ENCODE data around the gene PODN. TPM values are rescaled to one million over a fixed set of nuclear protein-coding genes. Genes with fewer than 3 reads are reported as not detected.

The PODN gene, protein sequence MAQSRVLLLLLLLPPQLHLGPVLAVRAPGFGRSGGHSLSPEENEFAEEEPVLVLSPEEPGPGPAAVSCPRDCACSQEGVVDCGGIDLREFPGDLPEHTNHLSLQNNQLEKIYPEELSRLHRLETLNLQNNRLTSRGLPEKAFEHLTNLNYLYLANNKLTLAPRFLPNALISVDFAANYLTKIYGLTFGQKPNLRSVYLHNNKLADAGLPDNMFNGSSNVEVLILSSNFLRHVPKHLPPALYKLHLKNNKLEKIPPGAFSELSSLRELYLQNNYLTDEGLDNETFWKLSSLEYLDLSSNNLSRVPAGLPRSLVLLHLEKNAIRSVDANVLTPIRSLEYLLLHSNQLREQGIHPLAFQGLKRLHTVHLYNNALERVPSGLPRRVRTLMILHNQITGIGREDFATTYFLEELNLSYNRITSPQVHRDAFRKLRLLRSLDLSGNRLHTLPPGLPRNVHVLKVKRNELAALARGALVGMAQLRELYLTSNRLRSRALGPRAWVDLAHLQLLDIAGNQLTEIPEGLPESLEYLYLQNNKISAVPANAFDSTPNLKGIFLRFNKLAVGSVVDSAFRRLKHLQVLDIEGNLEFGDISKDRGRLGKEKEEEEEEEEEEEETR
- not detected for polyA plus RNA-seq (2012; ENCODE audit: insufficient read depth, insufficient read length, low read depth)

DNA sequence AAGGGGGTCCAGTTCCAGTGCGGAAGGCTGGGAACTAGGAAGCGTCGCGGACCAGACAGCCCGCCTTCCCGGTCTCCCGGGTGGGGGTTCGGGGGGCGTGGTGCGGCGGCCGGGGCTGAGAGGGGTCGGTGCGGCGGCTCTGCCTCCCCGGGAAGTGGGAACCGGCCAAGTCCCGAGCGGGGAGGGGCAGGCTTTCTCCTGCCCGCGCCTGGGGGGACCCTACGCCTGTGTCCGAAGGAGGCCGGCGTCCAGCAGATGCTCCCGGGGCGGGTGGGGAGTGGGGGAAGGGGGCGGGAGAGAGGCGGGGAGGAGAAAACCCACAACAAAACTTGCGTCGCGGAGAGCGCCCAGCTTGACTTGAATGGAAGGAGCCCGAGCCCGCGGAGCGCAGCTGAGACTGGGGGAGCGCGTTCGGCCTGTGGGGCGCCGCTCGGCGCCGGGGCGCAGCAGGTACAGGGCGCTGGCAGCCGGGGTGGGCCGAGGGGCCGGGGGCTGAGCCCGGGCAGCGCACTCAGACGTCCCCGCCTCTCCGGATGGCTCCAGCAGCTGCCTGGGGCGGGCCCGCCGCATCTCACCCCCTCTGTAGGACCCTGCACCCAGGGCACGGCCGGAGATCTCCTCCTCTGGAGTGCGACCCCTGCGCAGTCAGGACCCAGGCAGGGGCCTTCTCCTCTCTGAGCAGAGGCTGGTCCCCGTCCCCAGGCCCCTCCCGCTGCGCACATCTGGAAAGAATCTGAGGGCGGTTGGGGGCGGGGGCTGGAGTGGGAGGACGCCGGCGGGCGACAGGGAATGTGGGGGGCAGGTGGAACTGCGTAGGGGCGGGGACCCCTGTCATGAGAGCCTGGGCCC lies at the start of gene PODN:
Gene PODN (plus strand): TSS at position 355 of the 849 bp plus-strand sequence. CDS start 7,643 bp downstream, outside the sequence.
- DNase-seq, result no peak
- TF ChIP-seq, protein P1, sequence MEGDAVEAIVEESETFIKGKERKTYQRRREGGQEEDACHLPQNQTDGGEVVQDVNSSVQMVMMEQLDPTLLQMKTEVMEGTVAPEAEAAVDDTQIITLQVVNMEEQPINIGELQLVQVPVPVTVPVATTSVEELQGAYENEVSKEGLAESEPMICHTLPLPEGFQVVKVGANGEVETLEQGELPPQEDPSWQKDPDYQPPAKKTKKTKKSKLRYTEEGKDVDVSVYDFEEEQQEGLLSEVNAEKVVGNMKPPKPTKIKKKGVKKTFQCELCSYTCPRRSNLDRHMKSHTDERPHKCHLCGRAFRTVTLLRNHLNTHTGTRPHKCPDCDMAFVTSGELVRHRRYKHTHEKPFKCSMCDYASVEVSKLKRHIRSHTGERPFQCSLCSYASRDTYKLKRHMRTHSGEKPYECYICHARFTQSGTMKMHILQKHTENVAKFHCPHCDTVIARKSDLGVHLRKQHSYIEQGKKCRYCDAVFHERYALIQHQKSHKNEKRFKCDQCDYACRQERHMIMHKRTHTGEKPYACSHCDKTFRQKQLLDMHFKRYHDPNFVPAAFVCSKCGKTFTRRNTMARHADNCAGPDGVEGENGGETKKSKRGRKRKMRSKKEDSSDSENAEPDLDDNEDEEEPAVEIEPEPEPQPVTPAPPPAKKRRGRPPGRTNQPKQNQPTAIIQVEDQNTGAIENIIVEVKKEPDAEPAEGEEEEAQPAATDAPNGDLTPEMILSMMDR (IDR thresholded peaks at IDR 0.05; ENCODE audit: low read depth, low read length), result no peak

DNA sequence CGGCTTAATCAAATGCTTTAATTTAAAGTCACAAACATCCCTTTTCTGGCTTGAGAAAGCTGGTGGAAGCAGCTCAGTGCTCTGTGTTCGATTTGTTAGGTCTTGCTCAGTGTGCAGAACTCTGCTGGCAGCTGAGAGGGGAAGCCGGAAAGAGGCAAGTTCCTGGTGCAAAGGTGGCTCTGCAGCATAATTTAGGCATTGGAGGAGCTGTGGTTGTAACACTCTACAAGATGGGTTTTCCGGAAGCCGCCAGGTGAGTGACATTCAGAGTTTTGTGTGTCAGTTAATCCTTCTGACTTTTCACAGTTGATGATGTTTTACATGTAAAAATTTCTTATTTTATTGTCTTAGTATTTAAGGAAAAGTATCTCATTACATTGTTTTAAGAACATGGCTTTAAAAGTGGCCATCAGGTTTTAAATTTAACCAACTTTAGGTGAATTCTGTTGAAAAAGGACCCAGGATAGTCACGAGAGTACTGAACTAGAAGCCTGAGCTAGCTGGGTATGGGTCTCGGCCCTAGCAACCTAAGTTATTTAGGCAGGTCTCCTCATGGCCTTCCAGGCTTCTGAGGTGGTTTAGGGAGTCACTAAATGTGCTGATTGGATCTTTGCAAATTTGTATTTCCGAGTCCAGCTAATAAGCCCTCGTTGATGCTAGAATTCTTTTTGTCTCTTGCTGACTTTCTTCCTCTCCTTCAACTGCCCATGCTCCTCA lies 47.1 kb upstream of the PODN start:
- TF ChIP-seq, protein P1 (IDR thresholded peaks at IDR 0.05; ENCODE audit: low read depth, low read length), result no peak
- peak overlapping the region; percentile 60 for H3K4me3 ChIP-seq (ENCODE audit: low read depth, low read length)
- DNase-seq, result peak; percentile 57
- H3K27me3 ChIP-seq, result no peaks in the 10 kb centered on the region
- no peaks in the 10 kb centered on the region for H3K36me3 ChIP-seq
- H3K4me1 ChIP-seq, result no peaks in the 10 kb centered on the region
- no peaks in the 10 kb centered on the region for H3K9me3 ChIP-seq

More for the DNA sequence above, at the start of gene PODN:
- Histone ChIP-seq H3K36me3 (no peaks in the 10 kb centered on the region), H3K4me1 (no peaks in the 10 kb centered on the region), H3K4me3 (ENCODE audit: low read depth, low read length) (peak within 1 kb of the TSS; percentile 41), H3K27me3 (no peaks in the 10 kb centered on the region), H3K9me3 (no peaks in the 10 kb centered on the region)

DNA sequence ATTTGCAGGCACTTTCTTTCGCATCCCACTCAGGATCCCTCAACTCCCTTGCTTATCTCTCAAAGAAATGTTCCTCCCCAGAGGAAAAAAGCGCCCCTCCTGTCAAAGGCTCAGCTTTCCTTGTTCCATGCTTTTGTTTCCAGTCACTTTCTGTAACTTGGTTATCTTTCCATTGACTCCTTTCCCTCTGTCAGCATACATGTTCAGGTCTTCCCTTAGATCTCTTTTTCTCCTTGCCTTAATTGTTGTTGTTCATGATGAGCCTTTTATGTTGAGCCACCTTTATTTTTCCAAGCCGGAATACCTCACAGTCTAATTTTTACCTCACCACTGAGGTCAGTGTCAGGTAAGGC lies 46.5 kb upstream of the PODN start:
- no peaks in the 10 kb centered on the region for H3K36me3 ChIP-seq
- TF ChIP-seq, protein P1 (IDR thresholded peaks at IDR 0.05; ENCODE audit: low read depth, low read length), result no peak
- H3K9me3 ChIP-seq, result no peaks in the 10 kb centered on the region
- H3K4me1 ChIP-seq, result no peaks in the 10 kb centered on the region
- DNase-seq, result no peak
- no peaks in the 10 kb centered on the region for H3K27me3 ChIP-seq
- H3K4me3 ChIP-seq (ENCODE audit: low read depth, low read length), result peak overlapping the region; percentile 60

DNA sequence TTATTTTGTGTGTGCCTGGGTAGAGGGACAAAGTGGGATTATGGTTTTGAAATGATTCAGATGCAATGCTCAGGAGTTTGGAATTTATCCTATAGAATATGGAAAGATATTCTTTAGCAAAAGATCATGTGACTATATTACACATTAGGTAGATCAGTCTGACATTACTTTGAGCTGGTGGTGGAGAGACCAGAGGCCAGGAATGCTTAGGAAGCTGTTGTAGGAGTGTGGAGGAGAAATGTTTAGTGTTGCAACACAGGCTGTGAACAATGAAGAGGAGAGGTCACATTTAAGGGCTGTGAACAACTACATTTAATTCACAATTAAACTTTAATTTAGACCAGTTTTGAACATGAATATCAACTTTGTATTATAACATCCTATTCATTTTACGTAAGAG lies 45.3 kb upstream of the PODN start:
- Histone ChIP-seq H3K9me3 (no peaks in the 10 kb centered on the region), H3K4me3 (ENCODE audit: low read depth, low read length) (no peak overlapping the region), H3K27me3 (no peaks in the 10 kb centered on the region), H3K4me1 (no peaks in the 10 kb centered on the region), H3K36me3 (no peaks in the 10 kb centered on the region)
- DNase-seq, result no peak
- TF ChIP-seq, protein P1 (IDR thresholded peaks at IDR 0.05; ENCODE audit: low read depth, low read length), result no peak

DNA sequence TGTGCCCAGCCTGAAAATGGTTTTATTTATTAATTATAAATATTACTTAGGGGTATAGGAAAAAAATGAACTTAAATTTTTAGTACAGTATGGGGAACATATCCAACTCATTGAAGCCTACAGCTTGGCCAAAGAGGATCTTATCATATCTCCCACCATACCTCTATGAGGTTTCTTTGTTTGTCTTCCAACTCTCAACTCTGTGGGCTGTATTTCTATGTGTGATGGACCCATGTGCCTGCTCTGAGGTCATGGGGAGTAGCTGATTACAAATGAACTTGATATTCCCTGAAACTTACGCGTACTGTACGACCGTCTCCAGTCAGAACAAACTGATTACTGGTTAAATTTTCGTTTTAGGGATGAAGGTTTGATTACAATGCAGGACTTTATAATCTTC lies 41.4 kb upstream of the PODN start:
- no peaks in the 10 kb centered on the region for H3K36me3 ChIP-seq
- H3K4me3 ChIP-seq (ENCODE audit: low read depth, low read length), result no peak overlapping the region
- no peak for DNase-seq
- no peaks in the 10 kb centered on the region for H3K4me1 ChIP-seq
- no peaks in the 10 kb centered on the region for H3K27me3 ChIP-seq
- H3K9me3 ChIP-seq, result no peaks in the 10 kb centered on the region
- TF ChIP-seq, protein P1 (IDR thresholded peaks at IDR 0.05; ENCODE audit: low read depth, low read length), result no peak
